ENCODE results near the gene EXOC6B.

- TF ChIP-seq POLR2A (IDR thresholded peaks at IDR 0.05) = no peak
- TF ChIP-seq CTCF (IDR thresholded peaks at IDR 0.05) = no peak
Measured at GRCh38 chr2:72204786-72205503, 620.9 kb downstream of the EXOC6B start.
